Measurements from ENCODE around the gene MACROD2. TPM values are rescaled to one million over a fixed set of nuclear protein-coding genes. Genes with fewer than 3 reads are reported as not detected.

The MACROD2 gene
- polyA plus RNA-seq, 1 donor from 2014 or later, result 23.2 TPM

- no peak overlapping the region for H3K4me3 ChIP-seq (ENCODE audit: low read length)
- H3K27me3 ChIP-seq (ENCODE audit: insufficient read depth, low read depth, low read length), result no peaks in the 10 kb centered on the region
- no peaks in the 10 kb centered on the region for H3K36me3 ChIP-seq (ENCODE audit: insufficient read depth, low read length)
- no peaks in the 10 kb centered on the region for H3K9me3 ChIP-seq (ENCODE audit: low read length)
- no peak for TF ChIP-seq EP300 (conservative IDR thresholded peaks at IDR 0.05; ENCODE audit: poor library complexity, severe bottlenecking)
- TF ChIP-seq RAD21 (conservative IDR thresholded peaks at IDR 0.05), result no peak
- no peak for TF ChIP-seq MXI1 (conservative IDR thresholded peaks at IDR 0.05; ENCODE audit: poor library complexity, severe bottlenecking)
- TF ChIP-seq, protein P1, sequence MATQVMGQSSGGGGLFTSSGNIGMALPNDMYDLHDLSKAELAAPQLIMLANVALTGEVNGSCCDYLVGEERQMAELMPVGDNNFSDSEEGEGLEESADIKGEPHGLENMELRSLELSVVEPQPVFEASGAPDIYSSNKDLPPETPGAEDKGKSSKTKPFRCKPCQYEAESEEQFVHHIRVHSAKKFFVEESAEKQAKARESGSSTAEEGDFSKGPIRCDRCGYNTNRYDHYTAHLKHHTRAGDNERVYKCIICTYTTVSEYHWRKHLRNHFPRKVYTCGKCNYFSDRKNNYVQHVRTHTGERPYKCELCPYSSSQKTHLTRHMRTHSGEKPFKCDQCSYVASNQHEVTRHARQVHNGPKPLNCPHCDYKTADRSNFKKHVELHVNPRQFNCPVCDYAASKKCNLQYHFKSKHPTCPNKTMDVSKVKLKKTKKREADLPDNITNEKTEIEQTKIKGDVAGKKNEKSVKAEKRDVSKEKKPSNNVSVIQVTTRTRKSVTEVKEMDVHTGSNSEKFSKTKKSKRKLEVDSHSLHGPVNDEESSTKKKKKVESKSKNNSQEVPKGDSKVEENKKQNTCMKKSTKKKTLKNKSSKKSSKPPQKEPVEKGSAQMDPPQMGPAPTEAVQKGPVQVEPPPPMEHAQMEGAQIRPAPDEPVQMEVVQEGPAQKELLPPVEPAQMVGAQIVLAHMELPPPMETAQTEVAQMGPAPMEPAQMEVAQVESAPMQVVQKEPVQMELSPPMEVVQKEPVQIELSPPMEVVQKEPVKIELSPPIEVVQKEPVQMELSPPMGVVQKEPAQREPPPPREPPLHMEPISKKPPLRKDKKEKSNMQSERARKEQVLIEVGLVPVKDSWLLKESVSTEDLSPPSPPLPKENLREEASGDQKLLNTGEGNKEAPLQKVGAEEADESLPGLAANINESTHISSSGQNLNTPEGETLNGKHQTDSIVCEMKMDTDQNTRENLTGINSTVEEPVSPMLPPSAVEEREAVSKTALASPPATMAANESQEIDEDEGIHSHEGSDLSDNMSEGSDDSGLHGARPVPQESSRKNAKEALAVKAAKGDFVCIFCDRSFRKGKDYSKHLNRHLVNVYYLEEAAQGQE (IDR thresholded peaks at IDR 0.05; ENCODE audit: borderline replicate concordance), result no peak
- no peak overlapping the region for H2AFZ ChIP-seq (ENCODE audit: low read depth, low read length)
- no peaks in the 10 kb centered on the region for H3K79me2 ChIP-seq (replicated peaks; ENCODE audit: insufficient read depth, low read length)
- no peak overlapping the region for H3K4me2 ChIP-seq (ENCODE audit: low read length)
- no peaks in the 10 kb centered on the region for H3K9me2 ChIP-seq (ENCODE audit: insufficient read depth, low read length)
- H3K27ac ChIP-seq (ENCODE audit: low read length), result no peak overlapping the region
- no peaks in the 10 kb centered on the region for H3F3A ChIP-seq (ENCODE audit: insufficient read depth, low read length, poor library complexity, severe bottlenecking)
- no peak overlapping the region for H3K9ac ChIP-seq (ENCODE audit: low read length)
- H4K20me1 ChIP-seq (ENCODE audit: insufficient read depth), result no peaks in the 10 kb centered on the region
Measured at GRCh38 chr20:15487030-15487429, 1491.7 kb downstream of the MACROD2 start.

DNA sequence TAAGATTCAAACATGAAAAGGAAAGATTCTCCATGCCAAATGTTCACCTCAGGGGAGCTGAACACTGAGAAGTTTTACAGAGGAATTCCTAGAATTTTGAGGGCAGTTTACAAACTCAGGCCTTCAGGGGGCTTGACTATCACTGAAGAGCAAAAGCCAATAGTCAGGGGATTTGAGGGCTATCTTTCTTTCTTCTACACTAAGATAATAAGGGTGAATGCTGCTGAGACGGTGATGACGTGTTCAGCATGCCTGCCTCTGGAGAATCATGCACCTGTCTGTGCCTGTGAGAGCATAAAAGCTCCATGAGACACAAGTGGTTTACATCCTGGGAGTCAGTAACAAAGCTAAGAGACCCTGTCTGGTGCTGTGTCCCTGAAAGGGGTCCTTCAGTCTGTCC, 1492.4 kb downstream of the MACROD2 start:
- no peaks in the 10 kb centered on the region for H3K9me2 ChIP-seq (ENCODE audit: insufficient read depth, low read length)
- no peak overlapping the region for H2AFZ ChIP-seq (ENCODE audit: low read depth, low read length)
- no peaks in the 10 kb centered on the region for H3F3A ChIP-seq (ENCODE audit: insufficient read depth, low read length, poor library complexity, severe bottlenecking)
- H3K27ac ChIP-seq (ENCODE audit: low read length), result no peak overlapping the region
- no peak overlapping the region for H3K4me3 ChIP-seq (ENCODE audit: low read length)
- no peaks in the 10 kb centered on the region for H3K36me3 ChIP-seq (ENCODE audit: insufficient read depth, low read length)
- H3K4me2 ChIP-seq (ENCODE audit: low read length), result no peak overlapping the region
- H3K9ac ChIP-seq (ENCODE audit: low read length), result no peak overlapping the region
- no peak for TF ChIP-seq SMC3 (conservative IDR thresholded peaks at IDR 0.05; ENCODE audit: poor library complexity)
- TF ChIP-seq CTCF (IDR thresholded peaks at IDR 0.05; ENCODE audit: poor library complexity, severe bottlenecking), result no peak
- no peak for TF ChIP-seq TAF1 (IDR thresholded peaks at IDR 0.05; ENCODE audit: low read depth)
- no peak for TF ChIP-seq RAD21 (conservative IDR thresholded peaks at IDR 0.05)
- TF ChIP-seq EP300 (conservative IDR thresholded peaks at IDR 0.05; ENCODE audit: poor library complexity, severe bottlenecking), result no peak
- TF ChIP-seq, protein P1 (IDR thresholded peaks at IDR 0.05; ENCODE audit: borderline replicate concordance), result no peak
- TF ChIP-seq EZH2 (IDR thresholded peaks at IDR 0.05; ENCODE audit: borderline replicate concordance, insufficient read depth, low read length, poor library complexity, severe bottlenecking), result no peak
- no peak for TF ChIP-seq MXI1 (conservative IDR thresholded peaks at IDR 0.05; ENCODE audit: poor library complexity, severe bottlenecking)
- TF ChIP-seq POLR2AphosphoS5 (IDR thresholded peaks at IDR 0.05), result no peak
- H3K9me3 ChIP-seq (ENCODE audit: low read length), result no peaks in the 10 kb centered on the region
- H3K79me2 ChIP-seq (replicated peaks; ENCODE audit: insufficient read depth, low read length), result no peaks in the 10 kb centered on the region
- no peaks in the 10 kb centered on the region for H4K20me1 ChIP-seq (ENCODE audit: insufficient read depth)
- H3K27me3 ChIP-seq (ENCODE audit: insufficient read depth, low read depth, low read length), result no peaks in the 10 kb centered on the region
